ENCODE measurements around the gene HAPLN3. TPM values are rescaled to one million over a fixed set of nuclear protein-coding genes. Genes with fewer than 3 reads are reported as not detected.

Gene HAPLN3
- total RNA-seq, 1 donor from 2014 or later = 0.27 TPM

- peak overlapping the region; percentile 29 for H3K27ac Mint-ChIP-seq (ENCODE audit: unreplicated experiment)
- H3K36me3 Mint-ChIP-seq (ENCODE audit: unreplicated experiment) = no peaks in the 10 kb centered on the region
- TF ChIP-seq CTCF (IDR thresholded peaks at IDR 0.05; ENCODE audit: partially characterized antibody, unreplicated experiment) = no peak
- H3K4me1 Mint-ChIP-seq (ENCODE audit: low read depth, unreplicated experiment) = peaks cover 11% of the 10 kb centered on the region
- H3K4me3 Mint-ChIP-seq (ENCODE audit: unreplicated experiment) = no peak overlapping the region
- H3K9me3 Mint-ChIP-seq (ENCODE audit: unreplicated experiment) = peaks cover 11% of the 10 kb centered on the region
- H3K27me3 Mint-ChIP-seq (ENCODE audit: unreplicated experiment) = peaks cover 4% of the 10 kb centered on the region
- no peak for DNase-seq
These were observed 13.6 kb upstream of the HAPLN3 start for GRCh38 chr15:88908697-88909621.

- no peak for TF ChIP-seq CTCF (IDR thresholded peaks at IDR 0.05; ENCODE audit: partially characterized antibody, unreplicated experiment)
- H3K27ac Mint-ChIP-seq (ENCODE audit: unreplicated experiment) = no peak overlapping the region
- no peak overlapping the region for H3K4me3 Mint-ChIP-seq (ENCODE audit: unreplicated experiment)
- no peaks in the 10 kb centered on the region for H3K36me3 Mint-ChIP-seq (ENCODE audit: unreplicated experiment)
- peaks cover 9% of the 10 kb centered on the region for H3K9me3 Mint-ChIP-seq (ENCODE audit: unreplicated experiment)
- H3K4me1 Mint-ChIP-seq (ENCODE audit: low read depth, unreplicated experiment) = peaks cover 9% of the 10 kb centered on the region
- H3K27me3 Mint-ChIP-seq (ENCODE audit: unreplicated experiment) = peaks cover 4% of the 10 kb centered on the region
- no peak for DNase-seq
These were observed 12.8 kb upstream of the HAPLN3 start for GRCh38 chr15:88908123-88908522.

- peaks cover 9% of the 10 kb centered on the region for H3K9me3 Mint-ChIP-seq (ENCODE audit: unreplicated experiment)
- no peak overlapping the region for H3K4me3 Mint-ChIP-seq (ENCODE audit: unreplicated experiment)
- peaks cover 8% of the 10 kb centered on the region for H3K4me1 Mint-ChIP-seq (ENCODE audit: low read depth, unreplicated experiment)
- H3K27me3 Mint-ChIP-seq (ENCODE audit: unreplicated experiment) = peaks cover 4% of the 10 kb centered on the region
- no peaks in the 10 kb centered on the region for H3K36me3 Mint-ChIP-seq (ENCODE audit: unreplicated experiment)
- no peak overlapping the region for H3K27ac Mint-ChIP-seq (ENCODE audit: unreplicated experiment)
- no peak for DNase-seq
- TF ChIP-seq CTCF (IDR thresholded peaks at IDR 0.05; ENCODE audit: partially characterized antibody, unreplicated experiment) = no peak
These were observed 11.8 kb upstream of the HAPLN3 start for GRCh38 chr15:88907111-88907510.

GRCh38 chr15:88906551-88906950, 11.2 kb upstream of the HAPLN3 start:
- no peaks in the 10 kb centered on the region for H3K36me3 Mint-ChIP-seq (ENCODE audit: unreplicated experiment)
- H3K9me3 Mint-ChIP-seq (ENCODE audit: unreplicated experiment) = peaks cover 9% of the 10 kb centered on the region
- H3K27me3 Mint-ChIP-seq (ENCODE audit: unreplicated experiment) = peaks cover 4% of the 10 kb centered on the region
- H3K27ac Mint-ChIP-seq (ENCODE audit: unreplicated experiment) = no peak overlapping the region
- no peak for DNase-seq
- no peak for TF ChIP-seq CTCF (IDR thresholded peaks at IDR 0.05; ENCODE audit: partially characterized antibody, unreplicated experiment)
- no peak overlapping the region for H3K4me3 Mint-ChIP-seq (ENCODE audit: unreplicated experiment)
- peaks cover 6% of the 10 kb centered on the region for H3K4me1 Mint-ChIP-seq (ENCODE audit: low read depth, unreplicated experiment)

GRCh38 chr15:88906130-88906529, 10.8 kb upstream of the HAPLN3 start:
- no peak for DNase-seq
- Mint-ChIP-seq H3K4me1 (ENCODE audit: low read depth, unreplicated experiment) (peaks cover 6% of the 10 kb centered on the region), H3K4me3 (ENCODE audit: unreplicated experiment) (no peak overlapping the region), H3K27ac (ENCODE audit: unreplicated experiment) (no peak overlapping the region), H3K36me3 (ENCODE audit: unreplicated experiment) (no peaks in the 10 kb centered on the region), H3K27me3 (ENCODE audit: unreplicated experiment) (peaks cover 4% of the 10 kb centered on the region), H3K9me3 (ENCODE audit: unreplicated experiment) (peaks cover 9% of the 10 kb centered on the region)
- TF ChIP-seq CTCF (IDR thresholded peaks at IDR 0.05; ENCODE audit: partially characterized antibody, unreplicated experiment) = no peak
